K562 (cell line): ENCODE measurements around the gene AMH. TPM values are rescaled to one million over a fixed set of nuclear protein-coding genes. Genes with fewer than 3 reads are reported as not detected.
A peak's percentile ranks its signal among the peaks of the same experiment; 100 is the strongest.

Experiments used
- EP400 ChIP-seq: fragments of 450-650 bp; IDR thresholded peaks from 2 replicates; pipeline ENCODE4 v1.6.1; 2017; ENCODE audit warnings: antibody characterized with exemption, mild to moderate bottlenecking, moderate library complexity
- HCFC1 ChIP-seq: IDR thresholded peaks from 2 replicates; pipeline ENCODE4 v1.6.1; 2012; ENCODE audit warnings: low read depth, low read length, improper control_type of control experiment
- KDM5B ChIP-seq: fragments of 200-600 bp; sonication (generic); IDR thresholded peaks from 2 replicates; pipeline ENCODE4 v1.6.1; 2012; ENCODE audit warnings: low read depth, mild to moderate bottlenecking, moderate library complexity, low read length, control low read depth, inconsistent platforms; ENCODE audit not compliant: insufficient replicate concordance
- MAFK ChIP-seq: IDR thresholded peaks from 2 replicates; pipeline ENCODE4 v1.6.1; 2011; ENCODE audit warnings: low read length, improper control_type of control experiment
- MAZ ChIP-seq, 2 experiments: fragments of 450-650 bp in 1 of 2; sonication (generic) in 1 of 2; formaldehyde crosslinking; IDR thresholded peaks in 1 of 2; conservative IDR thresholded peaks in 1 of 2; 2 replicates each; pipeline versions ENCODE4 v1.4.0 to v1.5.0; 2020; ENCODE audit warnings: mild to moderate bottlenecking in 1 of 2, missing genetic modification reagents in 1 of 2
- MYNN ChIP-seq, 2 experiments: sonication (generic); formaldehyde crosslinking in 1 of 2; IDR thresholded peaks; 2 replicates each; pipeline versions ENCODE4 v1.5.0 to v1.6.1; 2016 to 2020; ENCODE audit warnings: antibody characterized with exemption in 1 of 2, missing genetic modification reagents in 1 of 2
- NCOA1 ChIP-seq: fragments of 450-650 bp; IDR thresholded peaks from 2 replicates; pipeline ENCODE4 v1.6.1; 2016; ENCODE audit warnings: low read depth
- NFIX ChIP-seq: fragments of 250-450 bp; sonication (Bioruptor Pico); IDR thresholded peaks from 2 replicates; pipeline ENCODE4 v1.4.0; 2020; ENCODE audit warnings: low read depth, mild to moderate bottlenecking, moderate library complexity
- POLR2B ChIP-seq: fragments of 450-650 bp; IDR thresholded peaks from 2 replicates; pipeline ENCODE4 v1.6.1; 2018; ENCODE audit warnings: low read depth; ENCODE audit not compliant: partially characterized antibody
- RNF2 ChIP-seq: sonication (generic); IDR thresholded peaks from 2 replicates; pipeline ENCODE4 v1.6.1; 2016
- SMARCC2 ChIP-seq: fragments of 450-650 bp; IDR thresholded peaks from 2 replicates; pipeline ENCODE4 v1.6.1; 2017; ENCODE audit warnings: antibody characterized with exemption, moderate library complexity, mild to moderate bottlenecking, low read depth
- SOX6 ChIP-seq: fragments of 450-650 bp; IDR thresholded peaks from 2 replicates; pipeline ENCODE4 v1.6.1; 2014; ENCODE audit warnings: mild to moderate bottlenecking
- STAG1 ChIP-seq: sonication (generic); formaldehyde crosslinking; IDR thresholded peaks from 2 replicates; pipeline ENCODE4 v1.5.0; 2020; ENCODE audit warnings: missing genetic modification reagents, borderline replicate concordance
- TAF15 ChIP-seq: fragments of 200-400 bp; formaldehyde crosslinking; IDR thresholded peaks from 2 replicates; pipeline ENCODE4 v1.6.1; 2017; ENCODE audit warnings: mild to moderate bottlenecking, low read depth, low read length, moderate library complexity
- TGIF2 ChIP-seq: sonication (generic); formaldehyde crosslinking; IDR thresholded peaks from 2 replicates; pipeline ENCODE4 v1.8.1; 2022; ENCODE audit warnings: mild to moderate bottlenecking, missing genetic modification reagents, moderate library complexity
- TRIM24 ChIP-seq, 2 experiments: fragments of 450-650 bp; IDR thresholded peaks; 2 replicates each; pipeline ENCODE4 v1.6.1; 2016
- polyA plus RNA-seq, 8 experiments: library from polyadenylated mRNA; depleted of rRNA in 4 of 8; stranded (reverse) in 5 of 8; unstranded in 3 of 8; fragments of >200 nt; fragmentation: Nextera tagmentation in 2 of 8; fragmentation: Illumina TruSeq in 1 of 8; extraction: Ambion mirVana in 2 of 8; extraction: Trizol in 1 of 8; gene quantifications; 2 replicates each; pipeline versions ENCODE4 v1.2.1 to v1.2.3, GENCODE V29; 2011 to 2014; ENCODE audit warnings: inconsistent platforms in 1 of 8, missing spikeins in 1 of 8
- total RNA-seq, 7 experiments: library from RNA; depleted of rRNA in 6 of 7; stranded (reverse); fragments of >200 nt in 6 of 7; fragmentation: Illumina TruSeq in 2 of 7; extraction: Trizol in 2 of 7; gene quantifications; 2 replicates each; pipeline versions ENCODE4 v1.2.1 to v1.2.3, GENCODE V29; 2011 to 2021; ENCODE audit warnings: low replicate concordance in 1 of 7
- TF ChIP-seq, protein P1 (sequence below): sonication (generic); formaldehyde crosslinking; IDR thresholded peaks from 2 replicates; pipeline ENCODE4 v1.8.1; 2023; ENCODE audit warnings: mild to moderate bottlenecking, missing genetic modification reagents
- TF ChIP-seq, protein P2 (sequence below): fragments of 450-650 bp; IDR thresholded peaks from 2 replicates; pipeline ENCODE4 v1.6.1; 2018; ENCODE audit not compliant: partially characterized antibody
- TF ChIP-seq, protein P3 (sequence below): fragments of 450-650 bp; formaldehyde crosslinking; IDR thresholded peaks from 2 replicates; pipeline ENCODE4 v1.4.0; 2020; ENCODE audit warnings: mild to moderate bottlenecking, moderate library complexity
- TF ChIP-seq, protein P4 (sequence below): sonication (generic); formaldehyde crosslinking; IDR thresholded peaks from 2 replicates; pipeline ENCODE4 v1.8.0; 2022; ENCODE audit warnings: missing genetic modification reagents, mild to moderate bottlenecking, borderline replicate concordance

AMH gene
- total and polyA plus RNA-seq, 9 of the 15 experiments (the other 6 are each of a cell fraction or from before 2014, with no cell fraction given), result 0.29 to 27.4 (median 2.6) TPM; not detected in 2

DNA sequence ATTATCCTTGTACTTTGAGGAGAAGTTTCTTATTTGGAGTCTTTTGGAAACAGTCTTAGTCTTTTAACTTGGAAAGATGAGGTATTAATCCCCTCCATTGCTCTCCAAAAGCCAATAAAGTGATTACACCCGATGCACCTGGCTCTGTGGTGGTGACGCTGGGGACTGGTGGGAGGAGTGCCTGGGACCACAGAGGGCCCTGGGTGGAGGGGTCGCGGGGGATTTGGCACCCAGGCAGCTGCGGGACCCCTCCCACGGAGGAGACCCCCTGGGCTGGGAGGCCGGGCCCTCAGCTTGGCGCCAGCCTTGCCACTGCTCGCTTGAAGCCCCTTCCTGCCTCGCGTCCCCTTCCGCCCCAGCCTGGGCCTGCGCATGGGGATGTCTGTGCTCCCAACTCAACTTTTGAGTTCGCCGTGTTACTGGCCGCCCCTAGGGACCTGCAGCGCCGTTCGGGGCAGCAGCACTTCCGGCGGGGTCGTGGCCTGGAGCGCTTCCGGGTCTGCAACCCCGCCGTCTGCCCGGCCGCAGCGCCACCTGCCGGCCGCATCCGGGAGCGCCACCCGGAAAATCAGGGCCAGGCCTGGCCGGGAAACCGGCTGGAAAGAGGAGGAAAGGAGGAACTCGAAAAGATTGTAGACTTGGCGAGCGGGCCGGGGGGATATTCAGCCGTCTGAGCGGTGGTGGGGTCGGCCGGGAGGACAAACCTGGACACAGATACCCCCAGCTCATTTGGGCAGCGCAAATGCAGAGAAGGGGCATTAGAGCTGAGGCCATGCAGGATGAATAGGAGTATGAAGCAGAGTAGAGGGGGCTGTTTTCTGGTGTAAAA, 24.4 kb downstream of the AMH start (continued):
- TF ChIP-seq TAF15 (no peak), EP400 (peak; percentile 51; the same call in 1 of the 2 replicates), MYNN (IDR thresholded peaks at IDR 0.05) (peak; percentile 70; the same call in 1 of the 2 replicates), MYNN (CRISPR knock-in tag; IDR thresholded peaks at IDR 0.05) (no peak), SOX6 (peak; percentile 58), SMARCC2 (no peak), NFIX (CRISPR knock-in tag) (no peak), KDM5B (no peak), RNF2 (no peak), TGIF2 (no peak), STAG1 (CRISPR knock-in tag) (peak; percentile 18; the same call in 1 of the 2 replicates), MAFK (0 out of 2 replicates have a peak, but pooled peaks have one; percentile 3), NCOA1 (peak; percentile 54; the same call in 1 of the 2 replicates), POLR2B (peak; percentile 64), TRIM24 (IDR thresholded peaks at IDR 0.05) (peak in 1 of 2 experiments; percentile 43; a peak in 2 of 4 replicates), MAZ (CRISPR knock-in tag; conservative IDR thresholded peaks at IDR 0.05 in 1 of 2, IDR thresholded peaks at IDR 0.05 in 1 of 2) (peak; percentile 87 to 91), HCFC1 (peak; percentile 95)
- TF ChIP-seq, protein P1, sequence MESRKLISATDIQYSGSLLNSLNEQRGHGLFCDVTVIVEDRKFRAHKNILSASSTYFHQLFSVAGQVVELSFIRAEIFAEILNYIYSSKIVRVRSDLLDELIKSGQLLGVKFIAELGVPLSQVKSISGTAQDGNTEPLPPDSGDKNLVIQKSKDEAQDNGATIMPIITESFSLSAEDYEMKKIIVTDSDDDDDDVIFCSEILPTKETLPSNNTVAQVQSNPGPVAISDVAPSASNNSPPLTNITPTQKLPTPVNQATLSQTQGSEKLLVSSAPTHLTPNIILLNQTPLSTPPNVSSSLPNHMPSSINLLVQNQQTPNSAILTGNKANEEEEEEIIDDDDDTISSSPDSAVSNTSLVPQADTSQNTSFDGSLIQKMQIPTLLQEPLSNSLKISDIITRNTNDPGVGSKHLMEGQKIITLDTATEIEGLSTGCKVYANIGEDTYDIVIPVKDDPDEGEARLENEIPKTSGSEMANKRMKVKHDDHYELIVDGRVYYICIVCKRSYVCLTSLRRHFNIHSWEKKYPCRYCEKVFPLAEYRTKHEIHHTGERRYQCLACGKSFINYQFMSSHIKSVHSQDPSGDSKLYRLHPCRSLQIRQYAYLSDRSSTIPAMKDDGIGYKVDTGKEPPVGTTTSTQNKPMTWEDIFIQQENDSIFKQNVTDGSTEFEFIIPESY, result peak; percentile 78
- TF ChIP-seq, protein P2, sequence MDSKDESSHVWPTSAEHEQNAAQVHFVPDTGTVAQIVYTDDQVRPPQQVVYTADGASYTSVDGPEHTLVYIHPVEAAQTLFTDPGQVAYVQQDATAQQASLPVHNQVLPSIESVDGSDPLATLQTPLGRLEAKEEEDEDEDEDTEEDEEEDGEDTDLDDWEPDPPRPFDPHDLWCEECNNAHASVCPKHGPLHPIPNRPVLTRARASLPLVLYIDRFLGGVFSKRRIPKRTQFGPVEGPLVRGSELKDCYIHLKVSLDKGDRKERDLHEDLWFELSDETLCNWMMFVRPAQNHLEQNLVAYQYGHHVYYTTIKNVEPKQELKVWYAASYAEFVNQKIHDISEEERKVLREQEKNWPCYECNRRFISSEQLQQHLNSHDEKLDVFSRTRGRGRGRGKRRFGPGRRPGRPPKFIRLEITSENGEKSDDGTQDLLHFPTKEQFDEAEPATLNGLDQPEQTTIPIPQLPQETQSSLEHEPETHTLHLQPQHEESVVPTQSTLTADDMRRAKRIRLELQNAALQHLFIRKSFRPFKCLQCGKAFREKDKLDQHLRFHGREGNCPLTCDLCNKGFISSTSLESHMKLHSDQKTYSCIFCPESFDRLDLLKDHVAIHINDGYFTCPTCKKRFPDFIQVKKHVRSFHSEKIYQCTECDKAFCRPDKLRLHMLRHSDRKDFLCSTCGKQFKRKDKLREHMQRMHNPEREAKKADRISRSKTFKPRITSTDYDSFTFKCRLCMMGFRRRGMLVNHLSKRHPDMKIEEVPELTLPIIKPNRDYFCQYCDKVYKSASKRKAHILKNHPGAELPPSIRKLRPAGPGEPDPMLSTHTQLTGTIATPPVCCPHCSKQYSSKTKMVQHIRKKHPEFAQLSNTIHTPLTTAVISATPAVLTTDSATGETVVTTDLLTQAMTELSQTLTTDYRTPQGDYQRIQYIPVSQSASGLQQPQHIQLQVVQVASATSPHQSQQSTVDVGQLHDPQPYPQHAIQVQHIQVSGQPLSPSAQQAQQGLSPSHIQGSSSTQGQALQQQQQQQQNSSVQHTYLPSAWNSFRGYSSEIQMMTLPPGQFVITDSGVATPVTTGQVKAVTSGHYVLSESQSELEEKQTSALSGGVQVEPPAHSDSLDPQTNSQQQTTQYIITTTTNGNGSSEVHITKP, result no peak
- TF ChIP-seq, protein P3, sequence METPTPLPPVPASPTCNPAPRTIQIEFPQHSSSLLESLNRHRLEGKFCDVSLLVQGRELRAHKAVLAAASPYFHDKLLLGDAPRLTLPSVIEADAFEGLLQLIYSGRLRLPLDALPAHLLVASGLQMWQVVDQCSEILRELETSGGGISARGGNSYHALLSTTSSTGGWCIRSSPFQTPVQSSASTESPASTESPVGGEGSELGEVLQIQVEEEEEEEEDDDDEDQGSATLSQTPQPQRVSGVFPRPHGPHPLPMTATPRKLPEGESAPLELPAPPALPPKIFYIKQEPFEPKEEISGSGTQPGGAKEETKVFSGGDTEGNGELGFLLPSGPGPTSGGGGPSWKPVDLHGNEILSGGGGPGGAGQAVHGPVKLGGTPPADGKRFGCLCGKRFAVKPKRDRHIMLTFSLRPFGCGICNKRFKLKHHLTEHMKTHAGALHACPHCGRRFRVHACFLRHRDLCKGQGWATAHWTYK (CRISPR knock-in tag), result peak; percentile 92
- TF ChIP-seq, protein P4, sequence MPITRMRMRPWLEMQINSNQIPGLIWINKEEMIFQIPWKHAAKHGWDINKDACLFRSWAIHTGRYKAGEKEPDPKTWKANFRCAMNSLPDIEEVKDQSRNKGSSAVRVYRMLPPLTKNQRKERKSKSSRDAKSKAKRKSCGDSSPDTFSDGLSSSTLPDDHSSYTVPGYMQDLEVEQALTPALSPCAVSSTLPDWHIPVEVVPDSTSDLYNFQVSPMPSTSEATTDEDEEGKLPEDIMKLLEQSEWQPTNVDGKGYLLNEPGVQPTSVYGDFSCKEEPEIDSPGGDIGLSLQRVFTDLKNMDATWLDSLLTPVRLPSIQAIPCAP (CRISPR knock-in tag), result no peak
